Spleen (tissue), 11 donors: ENCODE measurements around the gene TPRKB. TPM values are rescaled to one million over a fixed set of nuclear protein-coding genes. Genes with fewer than 3 reads are reported as not detected.

Source experiments
- DNase-seq: peaks from one replicate; pipeline ENCODE4 v3.0.0-alpha.2; 2020
- H3K27ac ChIP-seq, 8 donors: fragments of 200-600 bp; sonication (generic) in 7 of 8; 1 replicate in 4 of 8; 2 replicates in 4 of 8; pipeline versions ENCODE4 v1.5.0 to v1.8.0; 2016 to 2021; ENCODE audit warnings: inconsistent platforms in 4 of 8, mild to moderate bottlenecking in 4 of 8, moderate library complexity in 1 of 8
- H3K27me3 ChIP-seq, 7 donors: fragments of 200-600 bp; sonication (generic) in 6 of 7; replicated peaks in 1 of 7; 1 replicate in 4 of 7; 2 replicates in 3 of 7; pipeline versions ENCODE4 v1.5.0 to v1.8.0; 2016 to 2021; ENCODE audit warnings: inconsistent platforms in 3 of 7, mild to moderate bottlenecking in 1 of 7
- H3K36me3 ChIP-seq, 6 donors: fragments of 200-600 bp; sonication (generic) in 5 of 6; 1 replicate in 4 of 6; 2 replicates in 2 of 6; pipeline versions ENCODE4 v1.5.0 to v1.8.0; 2016 to 2021; ENCODE audit warnings: inconsistent platforms in 2 of 6
- H3K4me1 ChIP-seq, 6 donors: fragments of 200-600 bp; sonication (generic) in 5 of 6; 1 replicate in 3 of 6; 2 replicates in 3 of 6; pipeline versions ENCODE4 v1.5.0 to v1.8.0; 2016 to 2021; ENCODE audit warnings: inconsistent platforms in 3 of 6
- H3K4me3 ChIP-seq, 8 donors: fragments of 200-600 bp; sonication (generic) in 7 of 8; 1 replicate in 4 of 8; 2 replicates in 4 of 8; pipeline versions ENCODE4 v1.5.0 to v1.8.0; 2016 to 2021; ENCODE audit warnings: inconsistent platforms in 4 of 8, mild to moderate bottlenecking in 4 of 8, moderate library complexity in 2 of 8
- H3K9me3 ChIP-seq, 8 donors: fragments of 200-600 bp; sonication (generic) in 7 of 8; 1 replicate in 4 of 8; 2 replicates in 4 of 8; pipeline versions ENCODE4 v1.5.0 to v1.8.0; 2016 to 2021; ENCODE audit warnings: inconsistent platforms in 4 of 8
- CTCF ChIP-seq, 11 experiments: fragments of 200-600 bp in 7 of 11; fragments of 450-650 bp in 4 of 11; sonication (generic) in 4 of 11; IDR thresholded peaks in 8 of 11; conservative IDR thresholded peaks in 3 of 11; 1 replicate in 7 of 11; 2 replicates in 4 of 11; pipeline versions ENCODE4 v1.4.0 to v1.8.0; 2016 to 2021; ENCODE audit warnings: antibody characterized with exemption in 11 of 11, inconsistent platforms in 4 of 11, mild to moderate bottlenecking in 1 of 11
- POLR2A ChIP-seq, 3 donors: fragments of 450-650 bp; IDR thresholded peaks; one replicate each; pipeline ENCODE4 v1.5.1; 2017; ENCODE audit warnings: antibody characterized with exemption in 3 of 3, mild to moderate bottlenecking in 1 of 3
- POLR2AphosphoS5 ChIP-seq, 3 donors: sonication (generic); formaldehyde crosslinking; IDR thresholded peaks; one replicate each; pipeline ENCODE4 v1.5.1; 2017; ENCODE audit warnings: antibody characterized with exemption in 3 of 3
- WGBS, 5 donors: extraction: QIAGEN DNeasy Blood & Tissue Kit in 3 of 5; methylation state at CpG; one replicate each; pipeline versions ENCODE4 v1.1.5 to v1.1.7; 2013 to 2018; 5-methylcytosine and 5-hydroxymethylcytosine counted together
- intact Hi-C: fragments of 100-400 bp; cut with DNase I; formaldehyde crosslinking; loops from one replicate; pipeline ENCODE4 v1.15.0; 2023; ENCODE audit warnings: low total_unique reads
- polyA plus RNA-seq, 3 donors: library from polyadenylated mRNA; stranded (reverse); fragments of 200-250 nt; gene quantifications; one replicate each; pipeline ENCODE4 v1.2.1, GENCODE V29; 2013
- total RNA-seq, 7 donors: library from RNA; depleted of rRNA in 3 of 7; stranded (reverse); fragments of >200 nt in 3 of 7; fragmentation: NEBNext Ultra II Directional in 4 of 7; extraction: Animal tissue kit (Norgen Biotek cat#: 25700) in 4 of 7; gene quantifications; one replicate each; pipeline versions ENCODE4 v1.1.0 to v1.2.1, GENCODE V29; 2016 to 2021
- donor health status: healthy with polysubstance abuse.
- donor health status: DM: no; HTN: no; CAD: no; lungs with moderate emphysema.
- donor health status: DM: no; HTN: no; CAD: no.
- donor health status: Bipolar disorder and iron deficiency.
- donor health status: healthy.
- donor health status: DM: no; HTN: no; CAD: no.
- donor health status: DM: yes; HTN: yes; CAD: no.

The TPRKB gene
- total and polyA plus RNA-seq, 10 donors = 15.0 to 63.3 (median 26.0) TPM

DNA sequence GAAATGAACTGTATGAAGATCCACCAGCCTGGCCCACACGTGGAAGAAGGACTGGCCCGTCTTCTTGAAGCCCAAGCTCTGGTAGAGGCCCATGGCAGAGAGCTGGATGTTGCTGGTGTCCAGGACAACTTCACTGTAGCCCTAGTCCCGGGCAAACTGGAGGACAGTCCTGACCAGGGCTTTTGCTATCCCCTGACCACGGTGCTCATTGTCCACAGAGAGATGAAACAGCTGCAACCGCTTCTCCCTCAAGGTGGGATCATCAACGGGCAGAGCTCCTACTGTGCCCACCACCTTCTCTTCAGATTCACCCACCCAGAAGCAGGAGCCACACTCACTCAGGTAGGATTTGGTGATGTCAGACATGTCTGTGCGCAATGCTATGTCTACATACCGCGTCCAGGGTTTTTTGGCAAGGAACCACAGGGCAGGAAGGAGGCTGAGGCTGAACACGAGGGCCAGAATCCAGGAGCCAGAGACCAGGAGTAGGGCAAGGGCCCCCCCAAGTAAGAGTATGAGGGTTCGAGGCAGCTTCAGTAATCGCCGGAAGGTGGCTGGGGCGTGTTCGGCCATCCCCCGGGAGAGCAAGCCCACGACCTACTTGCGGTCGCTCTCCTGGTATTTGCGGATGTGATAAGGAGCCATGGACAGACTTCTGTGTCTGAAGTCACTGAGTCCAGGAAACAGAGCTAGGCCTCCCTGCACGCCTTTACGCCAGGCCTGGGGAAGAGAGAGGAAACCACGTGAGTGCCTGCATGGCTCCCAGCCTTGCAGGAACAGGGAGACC lies 36.3 kb downstream of the TPRKB start:
- DNase-seq = no peak
- TF ChIP-seq POLR2AphosphoS5 (IDR thresholded peaks at IDR 0.05) (no peak), CTCF (IDR thresholded peaks at IDR 0.05 in 8 of 11, conservative IDR thresholded peaks at IDR 0.05 in 3 of 11) (no peak), POLR2A (IDR thresholded peaks at IDR 0.05) (no peak)
- H3K27ac ChIP-seq = peak overlapping the region in 4 of 8 donors; percentile 19 to 62 (median 49)
- intact Hi-C loops = no loop called here
- H3K9me3 ChIP-seq = peaks cover 0 to 10% (median 3%) of the 10 kb centered on the region in 8 donors
- 36 to 50% (median 39%) methylated on average over 14 to 23 of the region's 23 CpGs for WGBS, 5 donors
- peaks cover 0 to 15% (median 0%) of the 10 kb centered on the region in 6 donors for H3K4me1 ChIP-seq
- no peaks in the 10 kb centered on the region for H3K36me3 ChIP-seq
- peaks cover 0 to 11% (median 0%) of the 10 kb centered on the region in 7 donors for H3K27me3 ChIP-seq
- peak overlapping the region in 2 of 8 donors; percentile 21 to 36 for H3K4me3 ChIP-seq

- peak overlapping the region in 4 of 8 donors; percentile 19 to 62 (median 49) for H3K27ac ChIP-seq
- H3K9me3 ChIP-seq = peaks cover 0 to 10% (median 3%) of the 10 kb centered on the region in 8 donors
- DNase-seq = no peak
- intact Hi-C loops = no loop called here
- no peaks in the 10 kb centered on the region for H3K36me3 ChIP-seq
- peaks cover 0 to 11% (median 0%) of the 10 kb centered on the region in 7 donors for H3K27me3 ChIP-seq
- peaks cover 0 to 15% (median 0%) of the 10 kb centered on the region in 6 donors for H3K4me1 ChIP-seq
- H3K4me3 ChIP-seq = peak overlapping the region in 2 of 8 donors; percentile 21 to 36
- WGBS, 5 donors = 45 to 64% (median 52%) methylated on average over 5 of the region's 5 CpGs
- TF ChIP-seq POLR2A (IDR thresholded peaks at IDR 0.05) (no peak), POLR2AphosphoS5 (IDR thresholded peaks at IDR 0.05) (peak in 1 of 3 donors; percentile 25)
Observed at GRCh38 chr2:73700131-73700611, 37.0 kb downstream of the TPRKB start.

DNA sequence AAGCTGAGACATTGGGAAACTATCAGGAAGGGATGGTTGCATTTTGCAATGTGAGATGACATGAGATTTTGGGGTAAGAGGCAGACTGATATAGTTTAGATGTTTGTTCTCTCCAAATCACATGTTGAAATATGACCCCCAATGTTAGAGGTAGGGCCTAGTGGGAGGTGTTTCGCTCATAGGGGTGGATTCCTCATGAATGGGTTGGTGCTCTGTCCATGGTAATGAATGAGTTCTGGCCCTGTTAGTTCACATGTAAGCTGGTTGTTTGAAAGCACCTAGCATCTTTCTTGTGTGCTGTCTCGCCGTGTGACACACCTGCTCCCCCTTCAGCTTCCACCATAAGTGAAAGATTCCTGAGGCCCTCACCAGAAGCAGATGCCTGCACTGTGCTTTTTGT lies 37.7 kb downstream of the TPRKB start:
- intact Hi-C loops = no loop called here
- WGBS, 5 donors = 81 to 95% (median 93%) methylated on average over 3 of the region's 3 CpGs
- Histone ChIP-seq H3K27me3 (peaks cover 0 to 11% (median 0%) of the 10 kb centered on the region in 7 donors), H3K4me3 (no peak overlapping the region), H3K27ac (peak overlapping the region in 2 of 8 donors; percentile 11 to 48), H3K4me1 (peaks cover 0 to 15% (median 0%) of the 10 kb centered on the region in 6 donors), H3K36me3 (no peaks in the 10 kb centered on the region), H3K9me3 (peaks cover 0 to 10% (median 3%) of the 10 kb centered on the region in 8 donors)
- DNase-seq = no peak
- TF ChIP-seq POLR2AphosphoS5 (IDR thresholded peaks at IDR 0.05) (no peak), CTCF (IDR thresholded peaks at IDR 0.05 in 8 of 11, conservative IDR thresholded peaks at IDR 0.05 in 3 of 11) (no peak), POLR2A (IDR thresholded peaks at IDR 0.05) (no peak)

DNA sequence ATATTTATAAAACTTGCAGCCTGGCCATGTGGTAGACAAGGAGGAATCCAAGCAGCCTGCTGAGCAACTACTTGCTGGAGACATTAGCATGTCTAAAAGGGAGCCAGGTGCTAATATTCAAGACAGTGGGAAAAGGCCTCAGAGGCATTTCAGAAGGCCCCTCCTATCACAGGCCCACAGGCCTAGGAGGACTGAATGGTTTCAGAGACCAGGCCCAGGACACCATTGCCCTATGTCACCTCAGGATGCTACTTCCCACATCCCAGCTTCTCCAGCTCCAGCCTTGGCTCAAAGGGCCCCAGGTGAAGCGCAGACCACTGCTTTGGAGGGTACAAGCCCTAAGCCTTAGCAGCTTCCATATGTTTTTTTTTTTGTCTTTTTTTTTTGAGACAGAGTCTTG lies 39.0 kb downstream of the TPRKB start:
- H3K4me3 ChIP-seq = no peak overlapping the region
- H3K27ac ChIP-seq = no peak overlapping the region
- intact Hi-C loops = no loop called here
- peaks cover 0 to 11% (median 0%) of the 10 kb centered on the region in 7 donors for H3K27me3 ChIP-seq
- peaks cover 0 to 10% (median 3%) of the 10 kb centered on the region in 8 donors for H3K9me3 ChIP-seq
- peaks cover 0 to 15% (median 0%) of the 10 kb centered on the region in 6 donors for H3K4me1 ChIP-seq
- no peak for DNase-seq
- WGBS, 5 donors = 78 to 93% (median 90%) methylated on average over 1 of the region's 1 CpG
- TF ChIP-seq POLR2A (IDR thresholded peaks at IDR 0.05) = no peak
- no peak for TF ChIP-seq POLR2AphosphoS5 (IDR thresholded peaks at IDR 0.05)
- TF ChIP-seq CTCF (IDR thresholded peaks at IDR 0.05 in 8 of 11, conservative IDR thresholded peaks at IDR 0.05 in 3 of 11) = no peak
- H3K36me3 ChIP-seq = no peaks in the 10 kb centered on the region
